ENCODE data around the gene MFSD6.

DNA sequence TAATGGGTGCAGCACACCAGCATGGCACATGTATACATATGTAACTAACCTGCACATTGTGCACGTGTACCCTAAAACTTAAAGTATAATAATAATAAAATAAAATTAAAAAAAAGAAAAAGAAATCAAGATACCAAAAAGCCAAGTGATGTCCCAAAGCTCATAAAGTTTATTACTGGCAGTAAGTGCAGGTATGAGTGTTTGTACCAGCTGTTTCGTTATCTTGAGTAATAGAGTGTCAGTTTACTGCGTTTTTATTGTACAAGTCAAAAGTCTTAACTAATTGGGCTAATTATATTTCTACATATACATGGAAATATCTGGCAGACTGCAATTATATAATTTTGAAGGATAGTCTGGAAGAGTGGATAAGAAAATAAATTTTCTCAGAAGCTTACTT, 41.8 kb downstream of the MFSD6 start:
- TF ChIP-seq, protein P1, sequence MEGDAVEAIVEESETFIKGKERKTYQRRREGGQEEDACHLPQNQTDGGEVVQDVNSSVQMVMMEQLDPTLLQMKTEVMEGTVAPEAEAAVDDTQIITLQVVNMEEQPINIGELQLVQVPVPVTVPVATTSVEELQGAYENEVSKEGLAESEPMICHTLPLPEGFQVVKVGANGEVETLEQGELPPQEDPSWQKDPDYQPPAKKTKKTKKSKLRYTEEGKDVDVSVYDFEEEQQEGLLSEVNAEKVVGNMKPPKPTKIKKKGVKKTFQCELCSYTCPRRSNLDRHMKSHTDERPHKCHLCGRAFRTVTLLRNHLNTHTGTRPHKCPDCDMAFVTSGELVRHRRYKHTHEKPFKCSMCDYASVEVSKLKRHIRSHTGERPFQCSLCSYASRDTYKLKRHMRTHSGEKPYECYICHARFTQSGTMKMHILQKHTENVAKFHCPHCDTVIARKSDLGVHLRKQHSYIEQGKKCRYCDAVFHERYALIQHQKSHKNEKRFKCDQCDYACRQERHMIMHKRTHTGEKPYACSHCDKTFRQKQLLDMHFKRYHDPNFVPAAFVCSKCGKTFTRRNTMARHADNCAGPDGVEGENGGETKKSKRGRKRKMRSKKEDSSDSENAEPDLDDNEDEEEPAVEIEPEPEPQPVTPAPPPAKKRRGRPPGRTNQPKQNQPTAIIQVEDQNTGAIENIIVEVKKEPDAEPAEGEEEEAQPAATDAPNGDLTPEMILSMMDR (IDR thresholded peaks at IDR 0.05), result no peak
- no peak for TF ChIP-seq GABPA (IDR thresholded peaks at IDR 0.05; ENCODE audit: low read depth)
- TF ChIP-seq MXI1 (IDR thresholded peaks at IDR 0.05; ENCODE audit: low read depth, low read length), result no peak
- TF ChIP-seq RFX5 (IDR thresholded peaks at IDR 0.05; ENCODE audit: low read length), result no peak
- TF ChIP-seq POLR2AphosphoS5 (IDR thresholded peaks at IDR 0.05; ENCODE audit: low read depth, low read length), result no peak
- no peak for TF ChIP-seq YY1 (IDR thresholded peaks at IDR 0.05; ENCODE audit: low read depth)
- no peak for TF ChIP-seq ELF1 (IDR thresholded peaks at IDR 0.05)
- no peak for TF ChIP-seq EP300 (IDR thresholded peaks at IDR 0.05; ENCODE audit: borderline replicate concordance in 1 of 2, low read depth in 1 of 2, low read length in 1 of 2)
